Breast epithelium (tissue), 4 donors: ENCODE data around the gene MARVELD1. TPM values are rescaled to one million over a fixed set of nuclear protein-coding genes. Genes with fewer than 3 reads are reported as not detected.

ENCODE experiments used
- DNase-seq, 2 donors: peaks; one replicate each; pipeline ENCODE4 v3.0.0-alpha.2; 2019; ENCODE audit warnings: low spot score in 2 of 2
- H3K27ac ChIP-seq, 2 donors: fragments of 200-600 bp; sonication (generic) in 1 of 2; one replicate each; pipeline ENCODE4 v1.5.1; 2016 to 2019; ENCODE audit warnings: mild to moderate bottlenecking in 1 of 2
- H3K27me3 ChIP-seq, 2 donors: fragments of 200-600 bp; sonication (generic) in 1 of 2; one replicate each; pipeline versions ENCODE4 v1.5.1 to v1.6.0; 2017 to 2019; ENCODE audit warnings: control low read depth in 1 of 2, mild to moderate bottlenecking in 1 of 2
- H3K36me3 ChIP-seq: fragments of 200-600 bp; one replicate; pipeline ENCODE4 v1.5.1; 2019
- H3K4me1 ChIP-seq, 2 donors: fragments of 200-600 bp; sonication (generic); one replicate each; pipeline ENCODE4 v1.5.1; 2016 to 2019; ENCODE audit warnings: control low read depth in 1 of 2
- H3K4me3 ChIP-seq, 3 donors: fragments of 200-600 bp; sonication (generic); 1 replicate in 2 of 3; 2 replicates in 1 of 3; pipeline ENCODE4 v1.5.1; 2016 to 2019; ENCODE audit warnings: mild to moderate bottlenecking in 3 of 3, moderate library complexity in 2 of 3
- H3K9me3 ChIP-seq, 2 donors: fragments of 200-600 bp; sonication (generic) in 1 of 2; one replicate each; pipeline ENCODE4 v1.5.1; 2016 to 2019; ENCODE audit warnings: control low read depth in 1 of 2
- intact Hi-C: fragments of 100-400 bp; cut with DNase I; formaldehyde crosslinking; loops from one replicate; pipeline ENCODE4 v1.15.1; 2023; ENCODE audit warnings: low total_unique reads
- total RNA-seq, 3 donors: library from RNA; depleted of rRNA; stranded (reverse); fragments of >200 nt; gene quantifications; one replicate each; pipeline ENCODE4 v1.1.0, GENCODE V29; 2016
- TF ChIP-seq, protein P1 (sequence below), 3 donors: fragments of 450-650 bp; IDR thresholded peaks; one replicate each; pipeline ENCODE4 v1.5.1; 2016 to 2017; ENCODE audit warnings: antibody characterized with exemption in 3 of 3, mild to moderate bottlenecking in 3 of 3, moderate library complexity in 3 of 3

The MARVELD1 gene
- total RNA-seq, 3 donors from 2014 or later, result 13.4 to 19.8 (median 16.2) TPM

DNA sequence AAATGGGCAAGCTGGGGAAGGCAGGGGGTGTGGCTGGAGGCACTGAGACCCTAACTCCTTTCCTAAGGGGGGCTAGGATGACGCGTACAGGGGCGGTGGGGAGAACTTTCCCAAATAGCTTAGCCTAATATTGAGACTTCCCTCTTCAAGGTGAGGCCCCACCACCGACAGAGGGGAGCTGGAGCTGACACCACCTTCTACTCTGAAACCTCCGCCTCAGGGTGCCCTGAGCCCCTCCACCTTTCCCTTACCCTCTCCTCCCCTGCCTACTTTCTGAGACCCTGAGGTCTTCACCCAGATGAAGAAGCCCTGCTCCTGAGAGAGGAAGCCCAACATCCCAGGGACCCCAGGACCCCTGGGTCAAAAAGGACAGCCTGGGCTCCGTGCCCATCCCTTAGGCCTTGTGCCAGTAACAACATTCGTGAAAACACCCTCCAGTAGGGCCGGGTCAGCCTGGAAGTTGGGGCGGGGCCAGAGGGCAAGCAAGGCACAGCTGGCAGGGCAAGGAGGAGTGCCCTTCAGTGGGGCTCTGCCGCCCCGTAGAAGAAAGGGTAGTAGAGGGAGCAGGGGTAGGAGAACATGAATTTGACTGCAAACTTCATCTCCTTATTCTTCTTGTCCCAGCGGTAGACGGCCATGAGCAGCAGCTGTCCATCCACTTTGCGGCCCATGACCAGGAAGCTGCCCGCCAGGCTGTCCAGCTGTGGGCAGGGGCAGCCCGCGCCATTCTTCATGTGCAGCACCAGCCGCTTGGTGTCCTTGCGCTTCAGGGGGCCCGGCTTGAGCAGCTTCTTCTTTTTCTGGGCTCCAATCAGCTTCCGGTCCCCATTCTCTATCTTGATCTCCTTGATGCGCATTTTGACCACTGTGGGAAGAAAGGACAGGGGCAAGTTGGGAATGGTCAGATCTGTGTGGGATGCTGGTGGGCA lies 53.7 kb downstream of the MARVELD1 start:
- H3K27ac ChIP-seq, result no peak overlapping the region
- H3K4me1 ChIP-seq, result no peaks in the 10 kb centered on the region
- no peaks in the 10 kb centered on the region for H3K9me3 ChIP-seq
- no peak overlapping the region for H3K4me3 ChIP-seq
- no peaks in the 10 kb centered on the region for H3K36me3 ChIP-seq
- H3K27me3 ChIP-seq, result peaks cover 0 to 32% of the 10 kb centered on the region in 2 donors
- no peak for DNase-seq
- intact Hi-C loops, result no loop called here
- TF ChIP-seq, protein P1, sequence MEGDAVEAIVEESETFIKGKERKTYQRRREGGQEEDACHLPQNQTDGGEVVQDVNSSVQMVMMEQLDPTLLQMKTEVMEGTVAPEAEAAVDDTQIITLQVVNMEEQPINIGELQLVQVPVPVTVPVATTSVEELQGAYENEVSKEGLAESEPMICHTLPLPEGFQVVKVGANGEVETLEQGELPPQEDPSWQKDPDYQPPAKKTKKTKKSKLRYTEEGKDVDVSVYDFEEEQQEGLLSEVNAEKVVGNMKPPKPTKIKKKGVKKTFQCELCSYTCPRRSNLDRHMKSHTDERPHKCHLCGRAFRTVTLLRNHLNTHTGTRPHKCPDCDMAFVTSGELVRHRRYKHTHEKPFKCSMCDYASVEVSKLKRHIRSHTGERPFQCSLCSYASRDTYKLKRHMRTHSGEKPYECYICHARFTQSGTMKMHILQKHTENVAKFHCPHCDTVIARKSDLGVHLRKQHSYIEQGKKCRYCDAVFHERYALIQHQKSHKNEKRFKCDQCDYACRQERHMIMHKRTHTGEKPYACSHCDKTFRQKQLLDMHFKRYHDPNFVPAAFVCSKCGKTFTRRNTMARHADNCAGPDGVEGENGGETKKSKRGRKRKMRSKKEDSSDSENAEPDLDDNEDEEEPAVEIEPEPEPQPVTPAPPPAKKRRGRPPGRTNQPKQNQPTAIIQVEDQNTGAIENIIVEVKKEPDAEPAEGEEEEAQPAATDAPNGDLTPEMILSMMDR (IDR thresholded peaks at IDR 0.05), result no peak

Other genes starting within 250 kb of the MARVELD1 start
- 100 to 1,000 TPM in 1 of 3 donors, 10 to 100 TPM in 2; 73.0 to 109 (median 78.7) TPM for gene MMS19, start 215.3 kb upstream of the MARVELD1 start, total RNA-seq
- gene UBTD1, start 214.8 kb upstream of the MARVELD1 start, total RNA-seq, result 10 to 100 TPM in 2 of 3 donors, 1 to 10 TPM in 1; 9.9 to 14.7 (median 12.4) TPM
- gene ANKRD2, start 141.0 kb upstream of the MARVELD1 start, total RNA-seq, result not detected
- 10 to 100 TPM in 1 of 3 donors, 1 to 10 TPM in 2; 1.9 to 11.0 (median 2.3) TPM for gene HOGA1, start 129.3 kb upstream of the MARVELD1 start, total RNA-seq
- gene C10orf62, start 124.0 kb upstream of the MARVELD1 start, total RNA-seq, result under 1 TPM in 2 of 3 donors, not detected in 1; 0.32 to 0.33 TPM
- 1 to 10 TPM; 3.5 to 9.4 (median 6.9) TPM for gene MORN4, start 80.2 kb upstream of the MARVELD1 start, total RNA-seq
- 10 to 100 TPM; 18.0 to 24.8 (median 21.5) TPM for gene PI4K2A, start 73.1 kb upstream of the MARVELD1 start, total RNA-seq
- gene AVPI1, start 26.5 kb upstream of the MARVELD1 start, total RNA-seq, result 10 to 100 TPM; 23.9 to 42.4 (median 39.0) TPM
- 10 to 100 TPM; 26.9 to 37.6 (median 29.2) TPM for gene ZFYVE27, start 23.4 kb downstream of the MARVELD1 start, total RNA-seq
- 1 to 10 TPM in 1 of 3 donors, under 1 TPM in 2; 0.29 to 1.8 (median 0.33) TPM for gene SFRP5, start 58.3 kb downstream of the MARVELD1 start, total RNA-seq
- gene GOLGA7B, start 136.1 kb downstream of the MARVELD1 start, total RNA-seq, result 1 to 10 TPM in 1 of 3 donors, under 1 TPM in 2; 0.33 to 3.2 (median 0.59) TPM